SK-N-MC (cell line): ENCODE measurements around the gene SRP54.

Experiments
- EZH2 ChIP-seq: fragments of 200-600 bp; sonication (generic); IDR thresholded peaks from one replicate; pipeline ENCODE4 v1.6.1; 2017; ENCODE audit warnings: antibody characterized with exemption
- FOXP2 ChIP-seq: optimal IDR thresholded peaks from 2 replicates; pipeline ENCODE3; 2011; ENCODE audit warnings: mild to moderate bottlenecking, moderate library complexity; ENCODE audit not compliant: insufficient read depth; ENCODE audit errors: extremely low read length, control extremely low read depth
- POLR2AphosphoS5 ChIP-seq: IDR thresholded peaks from 2 replicates; pipeline ENCODE4 v1.6.1; 2012; ENCODE audit warnings: mild to moderate bottlenecking, low read depth, low read length, borderline replicate concordance

DNA sequence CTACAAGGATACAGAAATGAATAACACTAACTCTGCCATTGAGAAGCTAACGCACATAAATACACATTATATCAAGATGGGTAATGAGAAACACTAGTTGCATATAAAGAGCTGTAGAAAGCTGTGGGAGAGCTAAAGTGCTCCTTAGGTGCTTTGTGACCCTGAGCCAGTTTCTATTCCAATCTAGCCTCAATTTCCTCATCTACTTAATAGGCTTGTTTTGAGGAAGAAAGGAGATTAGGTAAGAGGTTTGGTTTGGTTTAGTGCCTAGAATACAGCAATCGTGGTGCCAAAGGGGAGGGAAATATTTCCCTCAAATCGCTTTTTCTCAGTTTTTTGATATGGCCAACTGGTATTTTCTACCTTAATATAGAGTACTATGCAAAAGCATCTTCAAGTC, 994 bp downstream of the SRP54 start:
- no peak for TF ChIP-seq EZH2
- TF ChIP-seq POLR2AphosphoS5: no peak
- no peak for TF ChIP-seq FOXP2
